Right cardiac atrium (tissue), 5 donors: ENCODE data around the gene LY6G6C. TPM values are rescaled to one million over a fixed set of nuclear protein-coding genes. Genes with fewer than 3 reads are reported as not detected.
A peak's percentile ranks its signal among the peaks of the same experiment; 100 is the strongest.

ENCODE experiments used
- ATAC-seq, 2 donors: fragments of 200-7000 bp; cut with Tn5 transposase; one replicate each; pipeline versions ENCODE4 v1.8.0 to v1.9.1; 2020; ENCODE audit warnings: moderate library complexity in 2 of 2, mild to moderate bottlenecking in 1 of 2
- DNase-seq, 3 donors: peaks; one replicate each; pipeline ENCODE4 v3.0.0-alpha.2; 2020
- H3K27ac ChIP-seq: one replicate; pipeline ENCODE4 v1.5.1; 2013; ENCODE audit warnings: mild to moderate bottlenecking, low read length, control low read depth, moderate library complexity
- H3K27me3 ChIP-seq: one replicate; pipeline ENCODE4 v1.6.1; 2013; ENCODE audit not compliant: control insufficient read depth, insufficient read depth
- H3K4me1 ChIP-seq: one replicate; pipeline ENCODE4 v1.6.1; 2013; ENCODE audit warnings: low read length; ENCODE audit not compliant: control insufficient read depth, insufficient read depth
- H3K4me3 ChIP-seq: one replicate; pipeline ENCODE4 v1.5.1; 2013; ENCODE audit warnings: low read length, control low read depth
- H3K9me3 ChIP-seq: one replicate; pipeline ENCODE4 v1.6.1; 2013; ENCODE audit warnings: low read length; ENCODE audit not compliant: control insufficient read depth
- WGBS: extraction: QIAGEN DNeasy Blood & Tissue Kit; methylation state at CpG from one replicate; pipeline ENCODE4 v1.1.7; 2013; 5-methylcytosine and 5-hydroxymethylcytosine counted together
- intact Hi-C, 4 donors: fragments of 100-400 bp; cut with DNase I; formaldehyde crosslinking; loops; one replicate each; pipeline versions ENCODE4 v1.11.0 to v1.14.0; 2022 to 2023
- polyA plus RNA-seq: library from polyadenylated mRNA; stranded (reverse); fragments of 200-250 nt; gene quantifications from one replicate; pipeline ENCODE4 v1.2.3, GENCODE V29; 2013
- total RNA-seq, 4 donors: library from RNA; stranded (reverse); fragmentation: NEBNext Ultra II Directional; extraction: Animal tissue kit (Norgen Biotek cat#: 25700); gene quantifications; one replicate each; pipeline ENCODE4 v1.2.1, GENCODE V29; 2021
- donor health status: healthy with polysubstance abuse.
- donor health status: DM: no; HTN: yes; CAD: no.
- donor health status: DM: no; HTN: no; CAD: no.
- donor health status: DM: no; HTN: yes; CAD: no; lungs with severe emphysema.
- donor health status: DM: yes; HTN: yes; CAD: no.

Gene LY6G6C
- total and polyA plus RNA-seq, 5 donors: 0.18 TPM; not detected in 4

DNA sequence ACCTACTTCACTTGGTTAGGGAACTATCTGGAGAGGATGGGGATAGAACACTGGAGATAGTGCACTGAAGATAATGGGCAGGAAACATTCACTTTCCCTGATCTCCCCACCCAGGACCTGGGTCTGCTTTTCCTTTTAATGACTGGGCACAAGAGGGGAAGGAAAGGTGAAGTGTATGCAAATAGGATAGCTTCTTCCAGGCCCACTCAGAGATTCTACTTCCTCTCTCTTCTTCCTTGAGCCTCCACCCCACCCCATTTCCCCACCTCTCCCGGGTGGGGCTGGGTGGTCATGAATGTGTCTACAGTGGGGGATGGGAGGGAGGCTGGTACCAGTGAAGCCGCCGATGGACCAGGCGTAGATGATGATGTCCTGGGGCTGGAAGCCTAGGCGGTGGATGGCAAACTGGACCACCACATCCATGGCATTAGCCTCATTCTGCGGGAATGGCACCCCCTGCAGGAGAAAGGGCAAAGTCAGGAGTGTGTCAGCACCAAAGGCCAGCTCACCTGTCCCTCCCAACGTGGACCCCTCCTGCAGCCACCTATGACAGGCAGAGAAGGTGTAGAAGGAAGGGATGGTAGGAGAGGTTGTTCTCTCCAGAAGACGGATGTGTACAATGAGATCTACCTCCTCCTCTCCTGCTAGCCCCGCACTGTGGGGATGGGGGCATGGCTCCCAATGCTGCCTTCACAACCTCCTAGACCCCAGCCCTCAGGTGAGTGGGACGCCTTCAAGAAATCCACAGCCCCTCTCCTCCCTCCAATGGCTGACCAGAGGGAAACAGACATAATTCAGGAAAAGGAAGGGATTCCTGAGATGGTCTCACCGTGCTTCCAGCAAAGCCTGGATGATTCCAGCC lies 32.1 kb downstream of the LY6G6C start:
- H3K4me3 ChIP-seq: no peak overlapping the region
- intact Hi-C loops: loop anchor here in 3 of 4 donors (10.0 kb wide), 2 partner anchors 175 to 265 kb away; partner anchors contain the start of genes NELFE (in 2 of the 3), SKIC2 (in 2 of the 3) and NEU1 (in 1 of the 3)
- H3K4me1 ChIP-seq: no peaks in the 10 kb centered on the region
- H3K9me3 ChIP-seq: no peaks in the 10 kb centered on the region
- H3K27me3 ChIP-seq: no peaks in the 10 kb centered on the region
- ATAC-seq (no peak), DNase-seq (no peak)
- 69% methylated on average over 11 of the region's 11 CpGs for WGBS
- no peak overlapping the region for H3K27ac ChIP-seq

DNA sequence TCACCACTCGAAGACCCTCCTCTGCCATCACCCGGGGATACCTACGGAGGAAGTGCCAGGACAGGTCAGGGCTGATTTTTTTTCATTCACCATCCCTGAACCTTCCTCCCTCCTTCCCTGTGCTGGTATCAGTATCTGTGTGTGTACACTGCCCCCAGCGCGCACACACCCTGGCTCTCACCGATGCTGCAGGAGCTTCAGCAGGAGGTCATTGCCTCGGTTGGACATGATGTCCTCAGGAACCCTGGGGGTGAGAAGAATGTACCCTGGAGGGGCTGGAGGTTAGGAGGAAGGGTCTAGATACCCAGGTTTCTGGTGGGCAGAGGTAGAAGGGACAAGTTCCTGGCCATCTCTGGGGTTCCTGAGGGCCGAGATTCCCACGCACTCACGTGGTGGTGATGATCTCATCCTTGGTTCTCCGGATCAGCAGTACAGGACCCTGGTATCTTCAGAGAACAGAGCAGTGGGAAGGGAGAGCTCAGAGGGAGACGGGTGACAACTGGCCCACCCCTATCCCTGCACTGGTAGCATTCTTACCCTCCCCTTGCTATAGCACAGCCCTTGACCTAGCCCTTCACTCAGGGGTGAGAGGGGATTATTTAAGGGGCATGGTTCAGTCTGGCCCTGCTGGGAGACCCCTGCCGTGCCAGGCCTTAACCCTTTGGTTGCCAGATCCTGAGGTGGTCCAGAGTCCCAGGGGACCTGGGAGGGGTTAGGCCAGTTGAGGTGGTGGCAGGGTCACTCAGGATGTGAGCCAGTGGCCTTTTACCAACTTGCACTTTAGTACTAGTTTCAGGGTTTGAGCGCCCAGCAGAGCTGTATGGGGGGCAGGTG lies 33.5 kb downstream of the LY6G6C start:
- no peak for ATAC-seq
- no peaks in the 10 kb centered on the region for H3K4me1 ChIP-seq
- intact Hi-C loops: loop anchor here in 3 of 4 donors (10.0 kb wide), 2 partner anchors 177 to 267 kb away; partner anchors contain the start of genes NELFE (in 2 of the 3), SKIC2 (in 2 of the 3) and NEU1 (in 1 of the 3)
- 74% methylated on average over 14 of the region's 14 CpGs for WGBS
- H3K27me3 ChIP-seq: no peaks in the 10 kb centered on the region
- DNase-seq: no peak
- no peak overlapping the region for H3K4me3 ChIP-seq
- no peaks in the 10 kb centered on the region for H3K9me3 ChIP-seq
- H3K27ac ChIP-seq: no peak overlapping the region

DNA sequence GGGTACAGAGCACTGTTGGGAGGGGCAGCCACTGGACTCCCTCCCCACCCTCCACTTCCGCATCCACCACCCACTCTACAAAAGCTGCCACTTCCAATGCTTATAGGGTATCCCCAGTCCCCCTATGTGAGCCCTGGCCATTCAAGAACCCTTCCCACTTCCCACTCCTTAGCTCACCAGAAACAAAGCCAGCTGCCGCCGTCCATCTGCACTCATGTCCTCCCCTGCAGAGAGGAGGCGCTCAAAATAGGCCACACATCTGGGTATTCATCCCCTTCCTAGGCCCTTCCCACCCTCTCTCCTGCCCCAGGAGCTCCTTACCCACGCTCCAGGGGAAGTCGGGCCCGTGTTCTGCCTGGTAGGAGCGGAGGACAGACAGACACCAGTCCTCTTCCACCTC lies 34.2 kb downstream of the LY6G6C start:
- DNase-seq (no peak), ATAC-seq (no peak)
- no peaks in the 10 kb centered on the region for H3K27me3 ChIP-seq
- intact Hi-C loops: loop anchor here in 3 of 4 donors (10.0 kb wide), 2 partner anchors 177 to 267 kb away; partner anchors contain the start of genes NELFE (in 2 of the 3), SKIC2 (in 2 of the 3) and NEU1 (in 1 of the 3)
- H3K4me1 ChIP-seq: no peaks in the 10 kb centered on the region
- 83% methylated on average over 8 of the region's 8 CpGs for WGBS
- no peak overlapping the region for H3K4me3 ChIP-seq
- no peaks in the 10 kb centered on the region for H3K9me3 ChIP-seq
- H3K27ac ChIP-seq: no peak overlapping the region

DNA sequence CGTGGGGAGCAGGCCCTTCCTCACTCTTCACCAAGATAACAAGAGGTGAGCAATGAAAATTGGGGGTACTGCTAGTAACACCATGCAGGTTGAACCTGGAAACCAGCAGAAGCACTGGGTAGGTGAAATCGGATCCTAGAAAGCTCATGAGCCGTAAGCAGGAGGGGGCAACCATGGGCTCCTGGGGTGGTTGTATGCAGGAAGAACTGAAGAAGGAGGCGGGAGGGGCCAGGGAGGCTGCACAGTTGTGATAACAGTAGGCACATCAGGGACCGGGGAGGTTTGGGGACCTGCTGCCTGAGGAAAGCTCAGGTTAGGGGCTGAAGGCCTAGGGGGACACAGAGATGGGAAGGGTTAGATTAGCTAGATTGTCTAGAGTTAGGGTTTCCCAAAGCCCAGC lies 35.1 kb downstream of the LY6G6C start:
- intact Hi-C loops: loop anchor here in 3 of 4 donors (10.0 kb wide), 2 partner anchors 178 to 268 kb away; partner anchors contain the start of genes NELFE (in 2 of the 3), SKIC2 (in 2 of the 3) and NEU1 (in 1 of the 3)
- WGBS: 76% methylated on average over 5 of the region's 5 CpGs
- DNase-seq (no peak), ATAC-seq (no peak)
- Histone ChIP-seq H3K4me1 (no peaks in the 10 kb centered on the region), H3K9me3 (no peaks in the 10 kb centered on the region), H3K27ac (no peak overlapping the region), H3K27me3 (no peaks in the 10 kb centered on the region), H3K4me3 (no peak overlapping the region)

DNA sequence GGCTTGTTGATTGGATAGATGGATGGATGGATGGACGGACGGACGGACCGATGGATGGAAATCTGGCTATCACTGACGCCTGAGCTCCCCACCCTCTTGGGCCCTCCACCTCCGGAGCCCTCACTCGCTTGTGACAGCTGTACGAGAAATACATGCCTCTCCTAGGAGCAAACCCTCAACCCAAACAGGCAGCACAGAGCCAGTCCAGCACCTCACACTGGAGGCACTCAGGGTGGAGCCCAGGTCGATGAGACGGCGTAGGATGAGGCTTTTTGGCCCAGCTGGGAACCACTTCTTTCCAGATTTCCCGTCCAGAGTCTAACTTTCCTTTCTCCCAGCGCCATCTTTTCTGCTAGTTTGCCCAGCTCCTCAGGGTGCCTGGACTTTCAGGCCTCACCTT lies 38.0 kb downstream of the LY6G6C start:
- H3K27me3 ChIP-seq: no peaks in the 10 kb centered on the region
- no peak overlapping the region for H3K4me3 ChIP-seq
- H3K4me1 ChIP-seq: peaks cover 3% of the 10 kb centered on the region
- no peaks in the 10 kb centered on the region for H3K9me3 ChIP-seq
- ATAC-seq (no peak), DNase-seq (no peak)
- H3K27ac ChIP-seq: no peak overlapping the region
- 62% methylated on average over 13 of the region's 13 CpGs for WGBS
- intact Hi-C loops: loop anchor here in 3 of 4 donors (5.0 to 10.0 kb wide), 4 partner anchors 44 to 271 kb away; partner anchors contain the start of genes NELFE (in 2 of the 3), SKIC2 (in 2 of the 3), DDAH2 (in 1 of the 3) and NEU1 (in 1 of the 3)

DNA sequence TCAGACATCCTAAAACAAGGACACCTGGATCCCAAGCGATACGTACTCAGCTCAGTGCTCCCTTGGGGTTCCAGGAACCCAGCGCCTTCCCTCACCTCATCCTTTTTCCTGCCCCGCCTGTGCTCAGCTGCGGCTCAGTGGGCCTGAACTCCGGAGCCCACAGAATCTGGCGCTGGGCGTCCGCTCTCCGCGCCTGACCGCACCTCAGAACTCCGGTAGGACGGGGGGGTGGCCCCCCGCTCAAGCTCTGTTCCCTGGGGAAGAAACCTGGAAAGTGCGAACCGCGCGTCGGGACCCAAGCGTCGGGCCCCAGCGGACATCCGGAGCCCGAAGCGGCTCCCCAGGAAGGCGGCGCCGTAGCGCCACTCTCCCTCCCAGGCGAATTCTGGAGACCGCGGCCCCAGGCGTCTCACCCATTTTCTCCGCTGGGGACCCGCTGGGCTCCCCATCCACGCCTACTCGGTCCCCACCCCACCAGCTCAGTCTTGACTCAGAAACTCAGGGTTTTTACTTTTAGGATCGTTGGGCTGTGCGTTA lies 40.3 kb downstream of the LY6G6C start:
- Histone ChIP-seq H3K9me3 (no peaks in the 10 kb centered on the region), H3K4me1 (peaks cover 3% of the 10 kb centered on the region), H3K27me3 (no peaks in the 10 kb centered on the region), H3K27ac (peak overlapping the region; percentile 49), H3K4me3 (peak overlapping the region; percentile 70)
- DNase-seq (peak; percentile 41 to 81 (median 80)), ATAC-seq (peak; percentile 65 to 68)
- intact Hi-C loops: loop anchor here in 3 of 4 donors (2.0 to 10.0 kb wide), 5 partner anchors 46 to 274 kb away; partner anchors contain the start of genes NELFE (in 2 of the 3), SKIC2 (in 2 of the 3), DDAH2 (in 1 of the 3) and NEU1 (in 1 of the 3)
- WGBS: under 1% methylated on average over 40 of the region's 40 CpGs

DNA sequence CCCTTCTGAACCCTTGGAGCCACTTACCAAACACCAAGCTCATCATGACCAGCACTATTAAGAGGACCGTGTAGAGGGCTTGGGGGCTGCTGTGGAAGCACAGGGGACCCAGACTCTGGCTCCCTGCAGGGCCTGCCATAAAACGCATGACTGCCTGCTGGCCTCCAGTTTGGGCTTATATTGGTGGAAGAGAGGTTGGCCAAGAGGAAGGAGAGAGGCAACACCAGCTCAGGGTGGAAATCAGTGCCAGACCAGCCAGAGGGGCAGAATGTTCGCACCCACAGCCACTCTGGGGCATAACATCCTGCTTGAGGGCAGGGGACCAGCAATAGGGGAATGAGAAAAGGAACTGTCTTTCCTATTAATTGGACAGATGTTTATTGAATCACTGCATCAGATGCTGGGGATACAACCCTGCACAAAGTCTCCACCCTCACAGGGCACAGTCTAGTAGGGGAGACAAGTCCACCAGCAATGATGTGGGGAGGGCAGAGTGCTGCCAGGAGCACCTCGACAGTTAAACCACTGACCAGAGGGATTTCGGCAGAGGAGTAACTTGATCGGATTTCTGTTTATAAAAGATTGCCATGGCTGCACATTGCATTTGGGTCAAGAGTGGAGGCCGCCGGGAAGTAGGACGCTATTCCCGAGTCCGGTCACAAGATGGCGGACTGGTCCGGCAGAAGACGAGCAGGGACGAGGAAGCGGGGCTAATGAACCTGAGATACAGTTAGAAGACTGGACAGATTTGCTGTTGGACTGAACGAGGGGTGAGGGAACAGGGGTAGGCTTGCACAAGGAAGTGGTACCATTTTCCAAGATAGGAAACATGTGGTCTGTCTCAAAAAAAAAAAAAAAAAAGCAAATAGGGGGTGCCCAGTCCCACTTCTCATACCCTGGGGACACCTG lies 41.1 kb downstream of the LY6G6C start, which contains the start of gene LY6G5C:
Gene LY6G5C (minus strand): TSS at position 842 of the 909 bp plus-strand sequence. CDS start 694 bp downstream, at position 148.
- 12% methylated on average over 17 of the region's 17 CpGs for WGBS
- intact Hi-C loops: loop anchor here in 3 of 4 donors (2.0 to 10.0 kb wide), 5 partner anchors 47 to 274 kb away; partner anchors contain the start of genes NELFE (in 2 of the 3), SKIC2 (in 2 of the 3), DDAH2 (in 1 of the 3) and NEU1 (in 1 of the 3)
- ATAC-seq (peak; percentile 82 to 86), DNase-seq (peak; percentile 81 to 93 (median 91))
- Histone ChIP-seq H3K4me3 (peak within 1 kb of the TSS; percentile 70), H3K27me3 (no peaks in the 10 kb centered on the region), H3K4me1 (peaks cover 3% of the 10 kb centered on the region), H3K27ac (peak within 1 kb of the TSS; percentile 49), H3K9me3 (no peaks in the 10 kb centered on the region)

DNA sequence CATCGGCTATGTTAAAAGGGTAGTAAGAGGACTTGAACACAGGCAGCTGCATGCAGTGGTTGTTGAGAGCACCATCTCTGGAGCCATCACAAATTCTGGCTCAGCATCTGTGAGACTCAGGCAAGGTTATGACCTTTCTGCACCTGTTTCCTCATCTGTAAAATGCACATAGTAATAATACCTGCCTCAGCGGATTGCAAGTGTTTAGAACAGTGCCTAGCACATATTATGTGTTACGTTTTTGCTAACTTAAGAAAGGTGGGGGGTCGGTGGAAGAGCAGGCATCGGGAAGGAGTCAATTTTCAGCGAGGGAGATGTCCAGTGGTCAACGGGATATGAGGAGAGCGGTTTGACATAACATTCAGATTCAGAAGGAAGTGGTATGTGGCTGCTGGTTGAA lies 43.6 kb downstream of the LY6G6C start:
- DNase-seq (no peak), ATAC-seq (no peak)
- H3K27me3 ChIP-seq: no peaks in the 10 kb centered on the region
- no peak overlapping the region for H3K4me3 ChIP-seq
- no peak overlapping the region for H3K27ac ChIP-seq
- 76% methylated on average over 8 of the region's 8 CpGs for WGBS
- intact Hi-C loops: no loop called here
- no peaks in the 10 kb centered on the region for H3K9me3 ChIP-seq
- peaks cover 3% of the 10 kb centered on the region for H3K4me1 ChIP-seq

DNA sequence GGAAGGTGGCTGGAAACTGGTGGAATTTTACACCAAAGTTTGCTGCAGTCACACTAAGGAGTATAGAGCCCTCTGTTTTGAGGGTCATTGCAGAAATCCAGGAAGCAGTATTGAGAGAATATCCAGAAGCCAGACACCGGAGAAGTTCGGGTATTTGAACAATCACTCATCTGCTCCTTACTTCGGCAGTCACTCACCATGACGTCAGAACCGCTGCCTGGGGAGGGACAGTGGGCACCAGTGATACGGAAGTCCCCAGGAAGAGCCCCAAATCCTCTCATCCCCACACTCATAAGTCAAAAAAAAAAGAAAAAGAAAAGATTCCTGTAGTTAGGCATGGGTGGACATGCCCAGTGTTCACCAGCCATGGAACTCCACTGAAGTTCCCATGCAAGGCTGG lies 44.6 kb downstream of the LY6G6C start:
- intact Hi-C loops: no loop called here

More for the DNA sequence above, 44.6 kb downstream of the LY6G6C start:
- H3K4me1 ChIP-seq: peaks cover 3% of the 10 kb centered on the region
- H3K4me3 ChIP-seq: no peak overlapping the region
- WGBS: 58% methylated on average over 6 of the region's 6 CpGs
- H3K27me3 ChIP-seq: no peaks in the 10 kb centered on the region
- DNase-seq (no peak), ATAC-seq (no peak)
- H3K9me3 ChIP-seq: no peaks in the 10 kb centered on the region
- H3K27ac ChIP-seq: no peak overlapping the region
